ENCODE data around the gene PXYLP1. TPM values are rescaled to one million over a fixed set of nuclear protein-coding genes. Genes with fewer than 3 reads are reported as not detected.

The PXYLP1 gene
- total RNA-seq, 4 donors from 2014 or later, result 9.9 to 11.7 (median 10.0) TPM

DNA sequence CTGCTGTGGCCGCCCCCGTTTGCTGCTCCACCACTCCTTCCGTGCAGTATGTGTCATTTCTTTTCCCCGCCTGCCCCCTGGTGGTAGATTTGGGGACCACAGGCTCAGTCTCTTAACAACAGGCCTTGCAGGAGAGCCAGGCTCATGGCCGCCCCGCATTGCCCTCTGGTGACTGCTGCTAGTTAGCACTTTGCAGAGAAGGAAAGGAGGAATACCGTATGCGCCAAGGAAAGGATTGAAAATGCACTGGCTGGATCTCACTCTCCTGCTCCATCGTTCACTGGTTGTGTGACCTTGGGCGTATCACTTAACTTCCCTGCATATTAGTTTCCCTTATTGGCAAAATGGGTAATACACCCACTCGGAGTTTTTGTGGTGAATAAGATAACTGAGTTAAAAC lies 39.3 kb upstream of the PXYLP1 start:
- no peaks in the 10 kb centered on the region for H3K36me3 ChIP-seq

DNA sequence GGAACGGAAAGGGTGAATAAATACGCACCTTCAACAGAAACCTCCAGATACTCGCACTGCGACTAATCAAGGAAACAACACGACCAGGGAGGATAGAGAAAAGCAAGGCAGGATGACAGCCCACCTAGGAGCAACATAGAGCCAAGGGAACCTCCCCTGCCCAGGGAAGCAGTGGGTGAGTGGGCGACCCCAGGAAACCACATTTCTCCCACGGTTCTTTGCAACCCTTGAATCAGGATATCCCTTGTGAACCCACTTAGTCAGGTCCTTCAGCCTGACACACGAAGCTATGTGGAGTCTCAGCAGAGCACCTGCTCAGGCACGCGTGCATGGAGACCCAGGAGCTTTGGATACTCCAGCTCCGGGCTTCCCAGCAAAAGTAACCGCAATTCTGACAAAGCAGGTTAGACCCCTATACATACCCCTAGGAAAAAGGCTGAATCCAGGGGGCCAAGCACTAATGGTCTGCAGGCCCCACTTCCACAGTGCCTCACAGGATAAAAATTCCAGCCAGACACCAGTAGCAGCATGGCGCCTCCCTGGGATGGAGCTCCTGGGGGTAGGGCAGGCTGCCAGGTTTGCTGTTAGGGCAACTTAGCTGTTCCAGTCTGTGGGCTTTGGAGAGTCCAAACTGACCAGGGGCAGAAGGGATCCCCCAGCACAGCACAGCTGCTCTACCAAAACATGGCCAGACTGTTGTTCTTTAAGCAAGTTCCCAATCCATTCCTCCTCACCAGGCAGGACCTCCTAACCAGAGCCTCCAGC lies 38.4 kb upstream of the PXYLP1 start:
- no peak overlapping the region for H3K4me3 ChIP-seq
- H3K4me1 ChIP-seq, result no peaks in the 10 kb centered on the region
- H3K27me3 ChIP-seq, result no peaks in the 10 kb centered on the region
- WGBS, 2 donors, result 84 to 91% methylated on average over 11 to 12 of the region's 13 CpGs
- no peaks in the 10 kb centered on the region for H3K36me3 ChIP-seq
- H3K27ac ChIP-seq, result no peak overlapping the region
- TF ChIP-seq, protein P1, sequence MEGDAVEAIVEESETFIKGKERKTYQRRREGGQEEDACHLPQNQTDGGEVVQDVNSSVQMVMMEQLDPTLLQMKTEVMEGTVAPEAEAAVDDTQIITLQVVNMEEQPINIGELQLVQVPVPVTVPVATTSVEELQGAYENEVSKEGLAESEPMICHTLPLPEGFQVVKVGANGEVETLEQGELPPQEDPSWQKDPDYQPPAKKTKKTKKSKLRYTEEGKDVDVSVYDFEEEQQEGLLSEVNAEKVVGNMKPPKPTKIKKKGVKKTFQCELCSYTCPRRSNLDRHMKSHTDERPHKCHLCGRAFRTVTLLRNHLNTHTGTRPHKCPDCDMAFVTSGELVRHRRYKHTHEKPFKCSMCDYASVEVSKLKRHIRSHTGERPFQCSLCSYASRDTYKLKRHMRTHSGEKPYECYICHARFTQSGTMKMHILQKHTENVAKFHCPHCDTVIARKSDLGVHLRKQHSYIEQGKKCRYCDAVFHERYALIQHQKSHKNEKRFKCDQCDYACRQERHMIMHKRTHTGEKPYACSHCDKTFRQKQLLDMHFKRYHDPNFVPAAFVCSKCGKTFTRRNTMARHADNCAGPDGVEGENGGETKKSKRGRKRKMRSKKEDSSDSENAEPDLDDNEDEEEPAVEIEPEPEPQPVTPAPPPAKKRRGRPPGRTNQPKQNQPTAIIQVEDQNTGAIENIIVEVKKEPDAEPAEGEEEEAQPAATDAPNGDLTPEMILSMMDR (IDR thresholded peaks at IDR 0.05), result no peak
- TF ChIP-seq POLR2A (IDR thresholded peaks at IDR 0.05) (no peak), EP300 (IDR thresholded peaks at IDR 0.05) (no peak)
- DNase-seq (ENCODE audit: low spot score in 2 of 2), result no peak
- H3K9me3 ChIP-seq, result peaks cover 0 to 5% (median 0%) of the 10 kb centered on the region in 4 donors

More for the DNA sequence above, 39.3 kb upstream of the PXYLP1 start:
- WGBS, 2 donors, result 11 to 13% methylated on average over 11 of the region's 11 CpGs
- Histone ChIP-seq H3K27me3 (no peaks in the 10 kb centered on the region), H3K4me3 (no peak overlapping the region), H3K27ac (no peak overlapping the region), H3K9me3 (peaks cover 0 to 5% (median 0%) of the 10 kb centered on the region in 4 donors), H3K4me1 (no peaks in the 10 kb centered on the region)
- TF ChIP-seq EP300 (IDR thresholded peaks at IDR 0.05) (no peak), POLR2A (IDR thresholded peaks at IDR 0.05) (no peak)
- TF ChIP-seq, protein P1 (IDR thresholded peaks at IDR 0.05), result peak; percentile 95 to 99 (median 96)
- DNase-seq (ENCODE audit: low spot score in 2 of 2), result peak; percentile 100

DNA sequence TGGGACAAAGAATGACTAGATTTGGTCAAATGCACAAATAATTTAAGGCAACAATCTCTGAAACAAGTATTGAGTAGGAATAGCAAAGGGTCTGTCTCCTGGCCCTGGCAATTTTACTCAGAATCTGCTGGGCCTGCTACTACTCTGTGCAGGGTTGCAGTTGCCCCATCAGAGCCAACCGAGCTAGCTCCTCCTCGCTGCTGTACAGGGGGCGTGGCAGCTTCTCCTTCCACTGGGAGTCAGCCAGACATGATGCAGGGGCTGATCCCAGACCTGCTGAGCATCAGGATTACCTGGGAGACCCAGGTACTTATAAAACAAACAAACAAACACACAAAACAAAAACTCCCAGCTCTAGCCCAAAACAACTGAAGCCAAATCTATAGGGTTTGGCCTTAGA lies 30.5 kb upstream of the PXYLP1 start:
- TF ChIP-seq, protein P1 (IDR thresholded peaks at IDR 0.05), result no peak
- TF ChIP-seq POLR2A (IDR thresholded peaks at IDR 0.05), result no peak
- TF ChIP-seq EP300 (IDR thresholded peaks at IDR 0.05), result no peak
- H3K4me3 ChIP-seq, result no peak overlapping the region
- no peak for DNase-seq (ENCODE audit: low spot score in 2 of 2)
- H3K36me3 ChIP-seq, result no peaks in the 10 kb centered on the region
- H3K9me3 ChIP-seq, result peaks cover 0 to 3% (median 0%) of the 10 kb centered on the region in 4 donors
- H3K27me3 ChIP-seq, result no peaks in the 10 kb centered on the region
- WGBS, 2 donors, result 43 to 83% methylated on average over 3 of the region's 3 CpGs
- no peaks in the 10 kb centered on the region for H3K4me1 ChIP-seq
- H3K27ac ChIP-seq, result no peak overlapping the region

DNA sequence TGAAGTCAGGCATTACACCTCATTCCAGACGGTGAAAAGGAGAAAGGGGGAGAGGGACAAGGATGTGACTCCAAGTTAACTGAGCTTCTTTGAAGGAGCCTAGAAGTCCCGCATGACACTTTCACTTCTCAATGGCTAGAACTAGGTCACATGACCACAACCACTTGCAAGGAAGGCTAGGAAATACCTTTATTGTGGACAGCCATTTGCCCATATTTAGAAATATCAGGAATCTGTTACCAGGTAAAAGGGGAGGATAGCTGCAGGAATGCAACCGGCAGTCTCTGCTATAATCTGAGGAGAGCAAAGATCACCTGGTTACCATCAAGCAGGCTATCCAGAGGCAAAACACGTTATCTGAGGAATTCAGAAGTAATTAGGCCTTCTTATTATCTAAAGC lies 28.9 kb upstream of the PXYLP1 start:
- no peak for DNase-seq (ENCODE audit: low spot score in 2 of 2)
- no peaks in the 10 kb centered on the region for H3K36me3 ChIP-seq
- no peaks in the 10 kb centered on the region for H3K4me1 ChIP-seq
- H3K27ac ChIP-seq, result no peak overlapping the region
- WGBS, 2 donors, result 81 to 82% methylated on average over 4 of the region's 4 CpGs
- TF ChIP-seq, protein P1 (IDR thresholded peaks at IDR 0.05), result no peak
- TF ChIP-seq POLR2A (IDR thresholded peaks at IDR 0.05) (no peak), EP300 (IDR thresholded peaks at IDR 0.05) (no peak)
- no peaks in the 10 kb centered on the region for H3K27me3 ChIP-seq
- no peaks in the 10 kb centered on the region for H3K9me3 ChIP-seq
- H3K4me3 ChIP-seq, result no peak overlapping the region

DNA sequence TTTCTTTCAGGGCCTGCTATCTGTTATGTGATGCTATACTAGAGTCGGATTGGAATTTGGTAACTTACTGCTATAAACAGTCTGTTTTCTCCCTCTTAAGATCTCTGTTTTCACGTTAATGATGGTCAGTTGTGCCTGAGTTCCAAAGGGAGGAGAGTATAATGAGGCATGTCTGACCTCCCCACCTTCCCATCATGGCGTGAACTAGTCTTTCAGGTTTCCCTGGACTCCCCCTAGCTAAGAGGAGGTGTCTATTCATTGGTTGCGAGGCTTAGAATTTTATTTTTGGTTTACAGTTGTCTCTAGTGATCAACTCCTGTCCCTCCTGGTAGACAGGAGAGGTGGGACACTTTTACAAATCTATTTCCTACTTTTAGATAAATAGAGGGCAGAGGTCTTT lies 27.8 kb upstream of the PXYLP1 start:
- no peak for DNase-seq (ENCODE audit: low spot score in 2 of 2)

More for the DNA sequence above, 27.8 kb upstream of the PXYLP1 start:
- no peak overlapping the region for H3K27ac ChIP-seq
- H3K27me3 ChIP-seq, result no peaks in the 10 kb centered on the region
- TF ChIP-seq, protein P1 (IDR thresholded peaks at IDR 0.05), result no peak
- no peak for TF ChIP-seq POLR2A (IDR thresholded peaks at IDR 0.05)
- no peak for TF ChIP-seq EP300 (IDR thresholded peaks at IDR 0.05)
- H3K4me3 ChIP-seq, result no peak overlapping the region
- no peaks in the 10 kb centered on the region for H3K36me3 ChIP-seq
- 74 to 83% methylated on average over 4 of the region's 4 CpGs for WGBS, 2 donors
- H3K4me1 ChIP-seq, result no peaks in the 10 kb centered on the region
- no peaks in the 10 kb centered on the region for H3K9me3 ChIP-seq

Data from tibial nerve (tissue), 4 donors.